ENCODE measurements around the gene CREB3L2. TPM values are rescaled to one million over a fixed set of nuclear protein-coding genes. Genes with fewer than 3 reads are reported as not detected.

The CREB3L2 gene
- total RNA-seq, 1 donor from 2014 or later = 28.2 TPM

DNA sequence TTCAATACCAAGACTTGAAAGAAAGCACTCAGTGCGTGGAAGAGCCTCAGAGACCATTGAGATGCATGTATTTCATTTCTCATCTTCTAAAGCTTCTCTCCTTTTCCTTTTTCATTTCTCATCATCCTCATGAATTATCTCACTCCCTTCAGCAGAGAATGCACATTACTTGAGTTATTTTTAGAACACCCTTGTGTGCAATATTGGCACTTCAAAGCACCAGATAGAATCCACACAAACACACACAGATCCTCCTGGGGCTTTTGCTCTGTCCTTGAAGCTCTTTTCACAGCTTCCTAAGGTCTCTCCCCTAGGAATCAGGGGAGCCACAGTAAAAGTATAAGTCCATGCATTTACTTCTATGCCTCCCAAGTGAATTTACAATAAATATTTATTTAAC is 173.4 kb downstream of the CREB3L2 start:
- TF ChIP-seq, protein P1, sequence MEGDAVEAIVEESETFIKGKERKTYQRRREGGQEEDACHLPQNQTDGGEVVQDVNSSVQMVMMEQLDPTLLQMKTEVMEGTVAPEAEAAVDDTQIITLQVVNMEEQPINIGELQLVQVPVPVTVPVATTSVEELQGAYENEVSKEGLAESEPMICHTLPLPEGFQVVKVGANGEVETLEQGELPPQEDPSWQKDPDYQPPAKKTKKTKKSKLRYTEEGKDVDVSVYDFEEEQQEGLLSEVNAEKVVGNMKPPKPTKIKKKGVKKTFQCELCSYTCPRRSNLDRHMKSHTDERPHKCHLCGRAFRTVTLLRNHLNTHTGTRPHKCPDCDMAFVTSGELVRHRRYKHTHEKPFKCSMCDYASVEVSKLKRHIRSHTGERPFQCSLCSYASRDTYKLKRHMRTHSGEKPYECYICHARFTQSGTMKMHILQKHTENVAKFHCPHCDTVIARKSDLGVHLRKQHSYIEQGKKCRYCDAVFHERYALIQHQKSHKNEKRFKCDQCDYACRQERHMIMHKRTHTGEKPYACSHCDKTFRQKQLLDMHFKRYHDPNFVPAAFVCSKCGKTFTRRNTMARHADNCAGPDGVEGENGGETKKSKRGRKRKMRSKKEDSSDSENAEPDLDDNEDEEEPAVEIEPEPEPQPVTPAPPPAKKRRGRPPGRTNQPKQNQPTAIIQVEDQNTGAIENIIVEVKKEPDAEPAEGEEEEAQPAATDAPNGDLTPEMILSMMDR (IDR thresholded peaks at IDR 0.05; ENCODE audit: insufficient read depth, low read length, poor library complexity, severe bottlenecking) = no peak
- DNase-seq (ENCODE audit: low read depth) = no peak
- Histone ChIP-seq H3K4me3 (ENCODE audit: low read depth, low read length) (no peak overlapping the region), H3K36me3 (ENCODE audit: control insufficient read depth, insufficient read depth, low read length) (no peaks in the 10 kb centered on the region), H3K27me3 (ENCODE audit: control insufficient read depth, insufficient read depth, low read length) (no peaks in the 10 kb centered on the region)

DNA sequence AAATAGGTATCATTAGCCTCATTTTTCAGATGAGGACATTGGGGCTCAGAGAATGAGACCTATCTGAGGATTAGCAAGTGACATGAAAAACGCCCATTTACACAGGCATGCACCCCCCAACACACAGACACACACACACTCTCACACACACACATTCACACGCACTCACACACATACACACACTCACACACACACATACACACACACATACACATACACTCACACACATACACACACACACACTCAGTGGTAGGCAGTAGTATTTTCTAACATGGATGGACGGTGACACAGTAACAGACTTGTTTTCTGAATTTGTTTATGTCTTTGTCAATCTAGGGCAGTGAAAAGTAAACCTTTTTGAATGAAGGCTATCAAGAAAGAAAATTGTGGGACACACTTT is 176.4 kb downstream of the CREB3L2 start:
- TF ChIP-seq, protein P1 (IDR thresholded peaks at IDR 0.05; ENCODE audit: insufficient read depth, low read length, poor library complexity, severe bottlenecking) = no peak
- H3K4me3 ChIP-seq (ENCODE audit: low read depth, low read length) = no peak overlapping the region
- DNase-seq (ENCODE audit: low read depth) = no peak
- no peaks in the 10 kb centered on the region for H3K27me3 ChIP-seq (ENCODE audit: control insufficient read depth, insufficient read depth, low read length)
- no peaks in the 10 kb centered on the region for H3K36me3 ChIP-seq (ENCODE audit: control insufficient read depth, insufficient read depth, low read length)

Other genes starting within 250 kb of the CREB3L2 start
- 3.5 and 6.4 TPM in 2 replicates for gene DGKI, start 155.1 kb downstream of the CREB3L2 start, total RNA-seq
- gene AKR1D1, start 74.4 kb upstream of the CREB3L2 start, total RNA-seq = 0.08 TPM in 1 of 2 replicates, not detected in the other